Stomach smooth muscle (tissue), 2 donors: Measurements from ENCODE around the gene RPP14.

Source experiments
- H3K27ac ChIP-seq: one replicate; pipeline ENCODE4 v1.7.0; 2013; ENCODE audit warnings: mild to moderate bottlenecking, low read length, inconsistent platforms
- H3K27me3 ChIP-seq, 2 donors: one replicate each; pipeline ENCODE4 v1.7.0; 2013; ENCODE audit warnings: low read length in 2 of 2; ENCODE audit not compliant: insufficient read depth in 2 of 2, control insufficient read depth in 1 of 2
- H3K36me3 ChIP-seq, 2 donors: one replicate each; pipeline ENCODE4 v1.7.0; 2013; ENCODE audit warnings: low read length in 2 of 2; ENCODE audit not compliant: control insufficient read depth in 2 of 2, insufficient read depth in 2 of 2
- H3K4me1 ChIP-seq: one replicate; pipeline ENCODE4 v1.7.0; 2013; ENCODE audit warnings: low read length; ENCODE audit not compliant: control insufficient read depth, insufficient read depth
- H3K4me3 ChIP-seq, 2 donors: one replicate each; pipeline ENCODE4 v1.7.0; 2013; ENCODE audit warnings: low read length in 2 of 2
- H3K9ac ChIP-seq, 2 donors: one replicate each; pipeline ENCODE4 v1.7.0; 2013; ENCODE audit warnings: low read length in 2 of 2, mild to moderate bottlenecking in 1 of 2
- H3K9me3 ChIP-seq, 2 donors: one replicate each; pipeline ENCODE4 v1.7.0; 2013; ENCODE audit warnings: low read length in 2 of 2; ENCODE audit not compliant: control insufficient read depth in 2 of 2
- donor health status: healthy.
- donor health status: Pancreatic carcinoma.

The RPP14 gene

GRCh38 chr3:58342676-58343075 lies 36.6 kb downstream of the RPP14 start:
- no peaks in the 10 kb centered on the region for H3K27me3 ChIP-seq
- H3K4me1 ChIP-seq, result peaks cover 4% of the 10 kb centered on the region
- H3K36me3 ChIP-seq, result peaks cover 0 to 2% of the 10 kb centered on the region in 2 donors
- no peak overlapping the region for H3K9ac ChIP-seq
- no peaks in the 10 kb centered on the region for H3K9me3 ChIP-seq
- no peak overlapping the region for H3K27ac ChIP-seq
- no peak overlapping the region for H3K4me3 ChIP-seq

- no peak overlapping the region for H3K9ac ChIP-seq
- no peaks in the 10 kb centered on the region for H3K36me3 ChIP-seq
- H3K4me1 ChIP-seq, result peaks cover 4% of the 10 kb centered on the region
- H3K4me3 ChIP-seq, result no peak overlapping the region
- H3K9me3 ChIP-seq, result no peaks in the 10 kb centered on the region
- H3K27ac ChIP-seq, result no peak overlapping the region
- no peaks in the 10 kb centered on the region for H3K27me3 ChIP-seq
Observed at GRCh38 chr3:58345457-58345856, 39.4 kb downstream of the RPP14 start.

- H3K36me3 ChIP-seq, result no peaks in the 10 kb centered on the region
- no peak overlapping the region for H3K4me3 ChIP-seq
- no peaks in the 10 kb centered on the region for H3K9me3 ChIP-seq
- H3K9ac ChIP-seq, result no peak overlapping the region
- no peaks in the 10 kb centered on the region for H3K27me3 ChIP-seq
- H3K27ac ChIP-seq, result no peak overlapping the region
- peaks cover 1% of the 10 kb centered on the region for H3K4me1 ChIP-seq
Observed at GRCh38 chr3:58346368-58346767, 40.3 kb downstream of the RPP14 start.

GRCh38 chr3:58347984-58348383 lies 41.9 kb downstream of the RPP14 start:
- Histone ChIP-seq H3K9me3 (no peaks in the 10 kb centered on the region), H3K27ac (no peak overlapping the region), H3K36me3 (no peaks in the 10 kb centered on the region), H3K9ac (no peak overlapping the region), H3K4me1 (no peaks in the 10 kb centered on the region), H3K4me3 (no peak overlapping the region), H3K27me3 (no peaks in the 10 kb centered on the region)

DNA sequence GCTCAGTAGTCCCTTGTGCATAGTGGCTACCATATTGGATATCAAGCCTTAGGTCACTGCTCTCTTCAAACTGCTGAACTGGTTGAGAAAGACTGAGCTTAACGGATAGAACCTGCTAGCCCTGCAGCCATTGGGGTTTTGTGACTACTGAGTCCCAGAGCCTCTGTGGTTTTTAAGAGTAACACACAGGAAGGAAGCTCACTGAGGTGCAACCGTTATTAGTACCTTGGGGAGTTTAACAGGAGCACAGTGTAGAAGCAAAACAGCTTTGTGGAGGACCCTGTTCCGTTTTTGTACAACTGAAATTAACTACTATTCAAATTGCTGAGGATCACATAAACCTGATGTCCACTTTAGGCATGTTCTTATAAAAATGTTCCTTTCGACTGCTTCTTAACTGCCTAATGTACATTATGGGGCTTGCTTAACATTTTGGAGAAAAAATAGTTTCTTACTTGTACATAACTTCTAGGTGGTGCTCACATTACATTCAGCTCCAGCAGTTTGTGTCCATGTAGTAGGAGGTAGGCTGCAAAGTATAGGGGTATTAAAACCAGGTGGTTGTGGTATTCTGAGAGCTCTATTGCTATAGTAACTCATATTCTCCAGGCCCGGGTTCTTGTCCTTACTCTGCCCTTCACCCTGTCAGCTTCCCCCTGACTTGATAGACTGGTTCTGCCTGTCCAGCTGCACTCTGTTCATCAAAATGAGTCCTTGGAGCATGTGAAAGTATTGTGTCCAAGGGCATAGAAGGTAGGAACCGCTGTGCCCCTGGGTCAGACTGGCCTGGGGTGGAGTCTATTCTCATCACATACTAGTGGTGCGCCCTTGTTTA lies 44.0 kb downstream of the RPP14 start:
- Histone ChIP-seq H3K27ac (no peak overlapping the region), H3K36me3 (no peaks in the 10 kb centered on the region), H3K4me3 (no peak overlapping the region), H3K4me1 (no peaks in the 10 kb centered on the region), H3K27me3 (no peaks in the 10 kb centered on the region), H3K9ac (no peak overlapping the region), H3K9me3 (no peaks in the 10 kb centered on the region)

DNA sequence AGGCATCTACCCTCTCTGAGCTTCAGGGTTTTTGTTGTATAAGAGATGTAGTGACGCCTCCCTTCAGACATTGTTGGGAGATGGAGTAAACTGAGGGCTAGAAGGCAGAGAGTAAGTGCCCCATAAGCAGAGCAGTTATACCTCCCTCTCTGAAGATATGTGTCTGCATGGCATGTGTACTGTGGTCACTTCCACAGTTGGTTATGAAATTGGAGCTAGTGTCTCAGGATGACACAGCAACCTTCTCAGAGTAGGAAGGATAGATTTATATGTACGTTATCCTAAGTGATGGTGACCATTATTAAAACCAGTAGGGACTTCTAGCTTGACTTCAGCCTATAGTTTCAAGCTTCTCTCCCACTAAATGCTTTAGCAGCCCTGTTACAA lies 44.6 kb downstream of the RPP14 start:
- Histone ChIP-seq H3K4me3 (no peak overlapping the region), H3K9me3 (no peaks in the 10 kb centered on the region), H3K36me3 (no peaks in the 10 kb centered on the region), H3K27me3 (no peaks in the 10 kb centered on the region), H3K4me1 (peaks cover under 1% of the 10 kb centered on the region), H3K9ac (no peak overlapping the region), H3K27ac (no peak overlapping the region)

GRCh38 chr3:58351920-58352319 lies 45.9 kb downstream of the RPP14 start:
- Histone ChIP-seq H3K27ac (no peak overlapping the region), H3K9me3 (no peaks in the 10 kb centered on the region), H3K27me3 (no peaks in the 10 kb centered on the region), H3K36me3 (no peaks in the 10 kb centered on the region), H3K4me3 (no peak overlapping the region), H3K9ac (no peak overlapping the region), H3K4me1 (peaks cover 9% of the 10 kb centered on the region)

GRCh38 chr3:58352626-58353025 lies 46.6 kb downstream of the RPP14 start:
- H3K36me3 ChIP-seq, result no peaks in the 10 kb centered on the region
- H3K27me3 ChIP-seq, result no peaks in the 10 kb centered on the region
- peaks cover 9% of the 10 kb centered on the region for H3K4me1 ChIP-seq
- no peak overlapping the region for H3K27ac ChIP-seq
- no peak overlapping the region for H3K4me3 ChIP-seq
- H3K9ac ChIP-seq, result no peak overlapping the region
- H3K9me3 ChIP-seq, result no peaks in the 10 kb centered on the region

DNA sequence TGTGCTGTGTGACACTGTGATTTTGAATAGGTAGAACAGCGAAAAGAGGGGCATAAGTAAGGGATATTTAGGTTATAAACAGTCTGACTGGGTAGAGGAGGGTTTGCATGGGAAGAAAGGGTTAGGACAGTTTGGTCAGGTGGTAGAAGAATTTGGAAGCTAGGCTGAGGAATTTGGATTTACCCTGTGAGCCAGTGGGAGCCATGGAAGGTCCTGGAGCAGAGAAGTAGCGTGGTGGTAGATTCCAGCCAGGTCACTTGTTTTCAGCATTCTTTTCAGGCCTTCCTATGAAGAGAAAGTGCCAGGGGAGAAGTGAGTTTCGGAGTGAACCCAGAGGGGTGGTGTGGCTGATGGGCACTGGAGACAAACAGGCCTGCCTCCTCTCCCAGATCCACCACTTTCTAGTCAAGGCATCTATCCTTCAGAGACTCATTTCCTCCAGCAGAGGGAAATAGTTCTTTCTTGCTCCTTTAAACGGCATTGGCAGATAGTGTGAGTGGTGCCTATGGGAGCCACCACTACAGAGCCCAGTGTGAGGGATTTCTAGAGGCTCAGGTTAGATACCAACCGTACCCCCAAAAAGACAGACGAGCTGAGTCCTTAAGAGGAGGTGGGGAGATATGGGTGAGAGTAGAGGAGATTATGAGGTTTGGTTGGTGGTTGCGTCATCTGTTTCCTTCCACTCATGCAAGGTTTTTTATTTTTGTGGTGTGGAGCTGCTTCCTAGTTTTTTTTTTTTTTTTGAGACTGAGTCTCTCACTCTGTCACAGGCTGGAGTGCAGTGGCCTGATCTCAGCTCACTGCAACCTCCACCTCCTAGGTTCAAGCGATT lies 47.9 kb downstream of the RPP14 start:
- H3K27me3 ChIP-seq, result no peaks in the 10 kb centered on the region
- H3K4me3 ChIP-seq, result no peak overlapping the region
- H3K27ac ChIP-seq, result no peak overlapping the region
- H3K36me3 ChIP-seq, result no peaks in the 10 kb centered on the region
- H3K9ac ChIP-seq, result peak overlapping the region in 1 of 2 donors; percentile 13
- H3K4me1 ChIP-seq, result peaks cover 16% of the 10 kb centered on the region
- H3K9me3 ChIP-seq, result no peaks in the 10 kb centered on the region

DNA sequence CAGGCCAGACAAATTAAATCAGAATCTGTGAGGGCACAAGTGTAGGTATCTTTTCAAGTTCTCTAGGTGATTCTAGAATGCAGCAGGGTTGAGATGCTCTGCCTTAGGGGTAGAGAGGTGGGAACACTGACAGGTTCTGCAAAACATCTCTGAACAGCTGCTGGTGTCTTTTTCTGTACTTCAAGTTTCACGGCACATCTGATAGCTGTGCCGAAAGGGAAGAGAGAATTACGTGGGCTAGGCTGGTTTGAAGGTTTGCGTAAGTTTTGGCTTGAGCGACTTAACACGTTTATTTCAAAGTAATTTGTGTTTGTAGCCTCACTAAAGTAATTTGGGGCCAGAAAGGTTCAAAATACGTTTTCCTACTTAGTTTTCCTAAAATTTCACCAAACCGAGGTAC lies 49.1 kb downstream of the RPP14 start:
- Histone ChIP-seq H3K27me3 (no peaks in the 10 kb centered on the region), H3K27ac (no peak overlapping the region), H3K4me1 (peaks cover 18% of the 10 kb centered on the region), H3K4me3 (no peak overlapping the region), H3K9ac (no peak overlapping the region), H3K36me3 (no peaks in the 10 kb centered on the region), H3K9me3 (no peaks in the 10 kb centered on the region)

- Histone ChIP-seq H3K27ac (no peak overlapping the region), H3K36me3 (no peaks in the 10 kb centered on the region), H3K9me3 (no peaks in the 10 kb centered on the region), H3K4me3 (no peak overlapping the region), H3K9ac (no peak overlapping the region), H3K4me1 (peaks cover 18% of the 10 kb centered on the region), H3K27me3 (no peaks in the 10 kb centered on the region)
Observed at GRCh38 chr3:58356054-58356453, 50.0 kb downstream of the RPP14 start.
